ENCODE data around the gene MSRB3. TPM values are rescaled to one million over a fixed set of nuclear protein-coding genes. Genes with fewer than 3 reads are reported as not detected.

The MSRB3 gene
- polyA plus RNA-seq, 1 donor from 2014 or later, result 0.19 TPM

DNA sequence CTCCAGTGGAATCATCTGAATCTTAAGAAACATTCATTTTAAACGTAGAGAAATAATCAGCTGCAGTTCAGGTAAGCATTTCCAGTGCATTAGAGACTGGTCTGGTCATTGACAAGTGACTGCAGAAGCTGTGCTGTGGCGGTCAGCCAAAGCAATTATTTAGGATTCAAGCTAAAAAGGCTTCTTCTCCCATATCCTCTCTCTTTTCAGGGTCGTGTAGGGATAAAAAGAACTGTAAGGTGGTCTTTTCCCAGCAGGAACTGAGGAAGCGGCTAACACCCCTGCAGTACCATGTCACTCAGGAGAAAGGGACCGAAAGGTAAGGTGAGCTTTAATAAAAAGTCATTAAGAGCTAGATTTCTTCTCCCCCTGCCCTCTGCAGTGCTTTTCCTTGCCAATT, 48.1 kb downstream of the MSRB3 start:
- Histone ChIP-seq H3K27me3 (ENCODE audit: insufficient read depth, low read depth, low read length) (no peaks in the 10 kb centered on the region), H3K9ac (ENCODE audit: low read length) (no peak overlapping the region), H3K4me2 (ENCODE audit: low read length) (no peak overlapping the region), H3K9me3 (ENCODE audit: low read length) (no peaks in the 10 kb centered on the region), H3K4me3 (ENCODE audit: low read length) (no peak overlapping the region), H3K27ac (ENCODE audit: low read length) (no peak overlapping the region), H3K9me2 (ENCODE audit: insufficient read depth, low read length) (no peaks in the 10 kb centered on the region), H3F3A (ENCODE audit: insufficient read depth, low read length, poor library complexity, severe bottlenecking) (no peaks in the 10 kb centered on the region), H2AFZ (ENCODE audit: low read depth, low read length) (no peak overlapping the region), H4K20me1 (ENCODE audit: insufficient read depth) (no peaks in the 10 kb centered on the region), H3K36me3 (ENCODE audit: insufficient read depth, low read length) (no peaks in the 10 kb centered on the region), H3K79me2 (replicated peaks; ENCODE audit: insufficient read depth, low read length) (no peaks in the 10 kb centered on the region)
- TF ChIP-seq RAD21 (conservative IDR thresholded peaks at IDR 0.05) (no peak), EP300 (conservative IDR thresholded peaks at IDR 0.05; ENCODE audit: poor library complexity, severe bottlenecking) (no peak), EZH2 (IDR thresholded peaks at IDR 0.05; ENCODE audit: borderline replicate concordance, insufficient read depth, low read length, poor library complexity, severe bottlenecking) (no peak), TAF1 (IDR thresholded peaks at IDR 0.05; ENCODE audit: low read depth) (no peak), POLR2AphosphoS5 (IDR thresholded peaks at IDR 0.05) (no peak), MXI1 (conservative IDR thresholded peaks at IDR 0.05; ENCODE audit: poor library complexity, severe bottlenecking) (no peak), SMC3 (conservative IDR thresholded peaks at IDR 0.05; ENCODE audit: poor library complexity) (no peak)
- TF ChIP-seq, protein P1, sequence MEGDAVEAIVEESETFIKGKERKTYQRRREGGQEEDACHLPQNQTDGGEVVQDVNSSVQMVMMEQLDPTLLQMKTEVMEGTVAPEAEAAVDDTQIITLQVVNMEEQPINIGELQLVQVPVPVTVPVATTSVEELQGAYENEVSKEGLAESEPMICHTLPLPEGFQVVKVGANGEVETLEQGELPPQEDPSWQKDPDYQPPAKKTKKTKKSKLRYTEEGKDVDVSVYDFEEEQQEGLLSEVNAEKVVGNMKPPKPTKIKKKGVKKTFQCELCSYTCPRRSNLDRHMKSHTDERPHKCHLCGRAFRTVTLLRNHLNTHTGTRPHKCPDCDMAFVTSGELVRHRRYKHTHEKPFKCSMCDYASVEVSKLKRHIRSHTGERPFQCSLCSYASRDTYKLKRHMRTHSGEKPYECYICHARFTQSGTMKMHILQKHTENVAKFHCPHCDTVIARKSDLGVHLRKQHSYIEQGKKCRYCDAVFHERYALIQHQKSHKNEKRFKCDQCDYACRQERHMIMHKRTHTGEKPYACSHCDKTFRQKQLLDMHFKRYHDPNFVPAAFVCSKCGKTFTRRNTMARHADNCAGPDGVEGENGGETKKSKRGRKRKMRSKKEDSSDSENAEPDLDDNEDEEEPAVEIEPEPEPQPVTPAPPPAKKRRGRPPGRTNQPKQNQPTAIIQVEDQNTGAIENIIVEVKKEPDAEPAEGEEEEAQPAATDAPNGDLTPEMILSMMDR (IDR thresholded peaks at IDR 0.05; ENCODE audit: poor library complexity, severe bottlenecking), result no peak
- TF ChIP-seq, protein P2, sequence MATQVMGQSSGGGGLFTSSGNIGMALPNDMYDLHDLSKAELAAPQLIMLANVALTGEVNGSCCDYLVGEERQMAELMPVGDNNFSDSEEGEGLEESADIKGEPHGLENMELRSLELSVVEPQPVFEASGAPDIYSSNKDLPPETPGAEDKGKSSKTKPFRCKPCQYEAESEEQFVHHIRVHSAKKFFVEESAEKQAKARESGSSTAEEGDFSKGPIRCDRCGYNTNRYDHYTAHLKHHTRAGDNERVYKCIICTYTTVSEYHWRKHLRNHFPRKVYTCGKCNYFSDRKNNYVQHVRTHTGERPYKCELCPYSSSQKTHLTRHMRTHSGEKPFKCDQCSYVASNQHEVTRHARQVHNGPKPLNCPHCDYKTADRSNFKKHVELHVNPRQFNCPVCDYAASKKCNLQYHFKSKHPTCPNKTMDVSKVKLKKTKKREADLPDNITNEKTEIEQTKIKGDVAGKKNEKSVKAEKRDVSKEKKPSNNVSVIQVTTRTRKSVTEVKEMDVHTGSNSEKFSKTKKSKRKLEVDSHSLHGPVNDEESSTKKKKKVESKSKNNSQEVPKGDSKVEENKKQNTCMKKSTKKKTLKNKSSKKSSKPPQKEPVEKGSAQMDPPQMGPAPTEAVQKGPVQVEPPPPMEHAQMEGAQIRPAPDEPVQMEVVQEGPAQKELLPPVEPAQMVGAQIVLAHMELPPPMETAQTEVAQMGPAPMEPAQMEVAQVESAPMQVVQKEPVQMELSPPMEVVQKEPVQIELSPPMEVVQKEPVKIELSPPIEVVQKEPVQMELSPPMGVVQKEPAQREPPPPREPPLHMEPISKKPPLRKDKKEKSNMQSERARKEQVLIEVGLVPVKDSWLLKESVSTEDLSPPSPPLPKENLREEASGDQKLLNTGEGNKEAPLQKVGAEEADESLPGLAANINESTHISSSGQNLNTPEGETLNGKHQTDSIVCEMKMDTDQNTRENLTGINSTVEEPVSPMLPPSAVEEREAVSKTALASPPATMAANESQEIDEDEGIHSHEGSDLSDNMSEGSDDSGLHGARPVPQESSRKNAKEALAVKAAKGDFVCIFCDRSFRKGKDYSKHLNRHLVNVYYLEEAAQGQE (IDR thresholded peaks at IDR 0.05; ENCODE audit: borderline replicate concordance), result no peak

DNA sequence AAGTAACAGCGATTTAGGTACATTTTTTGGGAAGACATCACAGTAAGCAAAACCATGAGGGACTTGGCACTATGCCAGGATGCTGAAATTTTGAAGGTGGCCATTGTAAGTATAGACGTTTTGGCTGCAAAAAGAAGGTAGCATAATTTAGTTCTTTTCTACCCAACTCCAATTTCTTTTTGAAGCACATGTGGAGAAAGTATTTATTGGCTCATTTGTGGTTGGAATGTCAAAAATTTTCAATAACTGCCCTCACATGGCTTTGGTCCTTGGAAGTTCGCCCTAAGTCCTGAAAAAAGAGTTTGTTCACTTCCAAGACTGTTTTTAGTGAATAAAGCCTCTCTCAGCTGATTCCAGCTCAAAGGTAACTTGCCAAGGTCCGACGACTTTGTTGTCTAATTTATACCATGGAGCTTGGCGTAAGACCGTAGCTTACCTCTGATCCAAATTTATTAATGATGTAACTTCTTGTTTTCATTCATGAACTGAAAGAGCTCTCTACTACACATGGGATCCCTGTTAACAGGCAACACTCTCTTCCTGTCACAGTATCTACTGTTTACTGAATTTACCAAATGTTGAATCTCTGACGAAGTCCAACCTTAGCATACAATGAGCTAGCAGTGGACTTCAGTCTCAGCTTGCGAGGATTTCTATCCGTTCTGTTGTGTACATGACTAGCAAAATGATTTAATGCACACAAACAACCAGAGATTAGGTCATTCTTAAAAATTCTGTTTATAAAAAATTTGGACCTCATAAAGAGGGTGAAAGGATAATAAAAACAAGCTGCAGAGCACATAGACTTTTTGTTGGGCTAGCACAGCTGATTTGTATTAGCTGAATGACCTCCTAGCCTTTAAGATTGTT, 49.0 kb downstream of the MSRB3 start:
- Histone ChIP-seq H3K79me2 (replicated peaks; ENCODE audit: insufficient read depth, low read length) (no peaks in the 10 kb centered on the region), H3K4me2 (ENCODE audit: low read length) (no peak overlapping the region), H3K27me3 (ENCODE audit: insufficient read depth, low read depth, low read length) (no peaks in the 10 kb centered on the region), H3K9ac (ENCODE audit: low read length) (no peak overlapping the region), H3K36me3 (ENCODE audit: insufficient read depth, low read length) (no peaks in the 10 kb centered on the region), H4K20me1 (ENCODE audit: insufficient read depth) (no peaks in the 10 kb centered on the region), H3F3A (ENCODE audit: insufficient read depth, low read length, poor library complexity, severe bottlenecking) (no peaks in the 10 kb centered on the region), H3K9me2 (ENCODE audit: insufficient read depth, low read length) (no peaks in the 10 kb centered on the region), H3K4me3 (ENCODE audit: low read length) (no peak overlapping the region), H2AFZ (ENCODE audit: low read depth, low read length) (no peak overlapping the region), H3K27ac (ENCODE audit: low read length) (no peak overlapping the region), H3K9me3 (ENCODE audit: low read length) (no peaks in the 10 kb centered on the region)
- TF ChIP-seq, protein P2 (IDR thresholded peaks at IDR 0.05; ENCODE audit: borderline replicate concordance), result no peak
- TF ChIP-seq EP300 (conservative IDR thresholded peaks at IDR 0.05; ENCODE audit: poor library complexity, severe bottlenecking) (no peak), TAF1 (IDR thresholded peaks at IDR 0.05; ENCODE audit: low read depth) (no peak), POLR2AphosphoS5 (IDR thresholded peaks at IDR 0.05) (no peak), MXI1 (conservative IDR thresholded peaks at IDR 0.05; ENCODE audit: poor library complexity, severe bottlenecking) (no peak), RAD21 (conservative IDR thresholded peaks at IDR 0.05) (no peak), SMC3 (conservative IDR thresholded peaks at IDR 0.05; ENCODE audit: poor library complexity) (no peak), EZH2 (IDR thresholded peaks at IDR 0.05; ENCODE audit: borderline replicate concordance, insufficient read depth, low read length, poor library complexity, severe bottlenecking) (no peak)
- TF ChIP-seq, protein P1 (IDR thresholded peaks at IDR 0.05; ENCODE audit: poor library complexity, severe bottlenecking), result no peak
